NT2/D1 (cell line): Measurements from ENCODE around the gene ERC1.

ENCODE experiments used
- YY1 ChIP-seq: IDR thresholded peaks from 2 replicates; pipeline ENCODE4 v1.6.1; 2011; ENCODE audit not compliant: insufficient read length, insufficient read depth
- ZNF274 ChIP-seq: IDR thresholded peaks from 2 replicates; pipeline ENCODE4 v1.6.1; 2011; ENCODE audit warnings: mild to moderate bottlenecking, low read depth, low read length

DNA sequence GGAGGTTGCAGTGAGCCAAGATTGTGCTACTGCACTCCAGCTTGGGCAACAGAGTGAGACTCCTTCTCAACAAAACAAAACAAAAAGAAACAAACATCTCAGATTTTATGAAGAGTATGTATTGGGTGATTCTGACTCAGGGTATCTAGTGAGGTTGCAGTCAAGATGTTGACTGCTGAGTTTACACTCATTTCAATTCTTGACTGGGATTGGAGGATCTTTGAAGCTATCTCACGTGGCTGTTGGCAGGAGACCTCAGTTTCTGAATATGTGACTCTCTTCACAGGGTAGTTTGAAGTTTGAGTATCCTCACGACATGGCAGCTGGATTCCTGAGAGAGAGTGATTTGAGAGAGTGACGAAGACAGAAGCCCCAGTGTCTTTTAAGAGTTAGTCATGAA, 29.4 kb downstream of the ERC1 start:
- TF ChIP-seq ZNF274 (no peak), YY1 (no peak)
